HG02885 (cell line): Measurements from ENCODE around the gene CAVIN1.
"Not testable (repeated sequence)": the region's sequence is repeated elsewhere in the genome, so short reads cannot be mapped to it uniquely, and the experiment has no call there.

Source experiments
- ATAC-seq: cut with Tn5 transposase; IDR thresholded peaks from one replicate; pipeline ENCODE4 v1.9.1; 2021; ENCODE audit warnings: mild to moderate bottlenecking; ENCODE audit not compliant: unreplicated experiment, poor library complexity

CAVIN1 gene

GRCh38 chr17:42406615-42407288, 16.3 kb downstream of the CAVIN1 start:
- ATAC-seq = no peak

DNA sequence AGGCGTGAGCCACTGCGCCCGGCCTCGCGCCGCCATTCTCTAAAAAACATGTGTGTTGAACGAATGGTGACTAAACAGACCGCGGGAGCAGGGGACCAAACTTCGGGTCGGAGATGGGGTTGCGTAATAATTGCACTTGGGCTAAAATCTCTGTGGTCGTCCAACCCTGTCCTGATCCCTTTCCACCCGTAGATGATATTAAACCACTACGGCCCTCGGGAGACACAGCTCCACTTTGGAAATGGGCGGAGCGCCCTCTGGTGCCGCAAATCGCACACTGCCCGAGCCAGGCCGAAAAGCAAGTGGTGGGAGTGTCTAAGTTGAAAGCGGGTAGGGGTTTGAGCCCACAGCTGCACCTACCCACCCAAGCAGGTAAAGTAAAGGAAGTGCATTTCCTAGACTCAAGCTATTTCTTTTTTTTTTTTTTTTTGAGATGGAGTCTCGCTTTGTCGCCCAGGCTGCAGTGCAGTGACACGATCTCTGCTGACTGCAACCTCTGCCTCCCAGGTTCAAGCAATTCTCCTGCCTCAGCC, 17.0 kb downstream of the CAVIN1 start:
- no peak for ATAC-seq

DNA sequence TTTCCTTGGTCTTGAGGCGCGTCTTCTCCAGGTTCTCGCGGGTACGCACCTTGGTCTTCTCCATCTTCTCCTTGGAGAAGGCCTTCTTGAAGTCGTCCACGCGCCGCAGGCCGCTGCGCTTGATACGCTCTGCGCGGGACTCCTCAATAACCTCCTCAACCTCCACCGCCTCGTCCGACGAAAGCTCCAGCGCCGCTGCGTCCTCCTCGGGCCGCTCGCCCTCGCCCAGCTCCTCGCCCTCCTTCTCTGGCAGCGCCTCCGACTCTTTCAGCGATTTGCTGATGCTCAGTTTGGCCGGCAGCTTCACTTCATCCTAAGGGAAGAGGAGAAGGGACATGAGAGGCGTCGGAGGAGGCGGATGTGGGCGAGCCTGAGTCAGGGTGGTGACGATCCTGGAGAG, 18.0 kb downstream of the CAVIN1 start:
- ATAC-seq = no peak

DNA sequence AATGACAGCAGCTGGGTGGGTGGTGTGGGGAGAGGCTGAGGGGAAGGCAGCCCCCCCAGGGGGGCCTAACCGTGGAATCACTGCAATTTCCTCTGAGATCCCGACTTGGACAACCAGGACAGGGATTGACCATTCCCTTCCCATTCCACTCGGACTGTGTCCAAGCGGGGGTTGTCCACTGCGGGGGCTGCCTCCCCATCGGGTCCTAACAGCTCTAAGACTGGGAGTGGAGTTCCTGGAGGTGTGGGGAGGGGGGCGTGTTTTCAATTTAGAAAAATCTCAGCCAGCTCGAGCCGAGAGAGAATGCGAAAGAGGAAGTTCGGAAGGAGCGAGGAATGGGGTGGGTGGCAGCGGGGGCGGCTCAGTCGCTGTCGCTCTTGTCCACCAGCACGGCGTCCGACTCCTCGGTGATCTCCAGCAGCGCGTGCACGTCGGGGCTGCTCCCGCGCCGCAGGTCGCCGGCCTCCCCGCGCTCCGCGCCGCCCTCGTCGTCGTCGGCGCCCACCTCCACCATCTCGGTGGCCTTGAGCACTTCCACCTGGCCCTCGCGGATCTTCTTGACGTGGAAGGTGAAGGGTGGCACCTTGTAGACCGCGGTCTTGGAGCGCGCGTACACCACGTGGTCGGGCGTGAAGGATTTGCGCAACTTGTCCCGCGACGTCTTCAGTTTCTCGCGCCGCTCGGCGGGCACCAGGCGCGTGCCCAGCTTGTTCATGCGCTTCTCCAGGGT, 18.6 kb downstream of the CAVIN1 start:
- no peak for ATAC-seq

DNA sequence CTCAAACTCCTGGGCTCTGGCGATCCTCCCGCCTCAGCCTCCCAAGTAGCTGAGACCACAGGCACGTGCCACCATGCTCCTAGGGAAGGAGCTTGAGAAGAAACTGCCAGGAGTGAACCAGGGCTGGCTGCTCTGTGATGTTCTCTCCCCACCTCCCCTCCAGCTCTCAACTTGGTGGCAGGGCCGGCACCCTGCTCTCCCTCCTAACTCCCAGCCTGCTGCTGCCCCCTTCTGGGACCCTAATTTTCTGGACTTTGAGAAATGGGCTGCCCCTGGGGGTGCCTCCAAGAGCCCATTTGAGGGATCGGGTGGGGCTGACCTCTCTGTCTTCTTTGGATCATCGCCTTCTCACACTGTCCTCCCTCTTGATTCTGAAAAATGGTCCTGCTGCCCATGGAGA, 19.9 kb downstream of the CAVIN1 start:
- ATAC-seq = no peak

DNA sequence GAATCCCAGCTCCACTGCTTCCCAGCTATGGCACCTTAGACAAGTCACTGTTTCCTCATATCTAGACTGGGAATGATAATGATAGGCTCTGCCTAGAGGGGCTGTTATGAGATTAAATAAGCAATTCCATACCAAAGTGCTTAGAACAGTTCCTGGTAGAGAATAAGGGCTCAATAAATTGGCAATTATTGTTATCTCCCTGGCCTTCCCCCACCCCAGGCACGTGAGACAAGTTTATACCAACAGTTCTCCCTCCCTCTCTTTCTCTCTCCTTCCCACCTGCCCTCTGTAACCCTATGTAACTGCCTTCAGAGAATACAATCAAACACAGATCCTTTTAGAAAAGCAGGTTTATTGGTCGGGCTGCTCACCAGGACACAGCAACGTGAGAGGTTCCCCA, 20.9 kb downstream of the CAVIN1 start:
- ATAC-seq = no peak

GRCh38 chr17:42400844-42401375, 22.1 kb downstream of the CAVIN1 start:
- ATAC-seq = not testable (repeated sequence)

DNA sequence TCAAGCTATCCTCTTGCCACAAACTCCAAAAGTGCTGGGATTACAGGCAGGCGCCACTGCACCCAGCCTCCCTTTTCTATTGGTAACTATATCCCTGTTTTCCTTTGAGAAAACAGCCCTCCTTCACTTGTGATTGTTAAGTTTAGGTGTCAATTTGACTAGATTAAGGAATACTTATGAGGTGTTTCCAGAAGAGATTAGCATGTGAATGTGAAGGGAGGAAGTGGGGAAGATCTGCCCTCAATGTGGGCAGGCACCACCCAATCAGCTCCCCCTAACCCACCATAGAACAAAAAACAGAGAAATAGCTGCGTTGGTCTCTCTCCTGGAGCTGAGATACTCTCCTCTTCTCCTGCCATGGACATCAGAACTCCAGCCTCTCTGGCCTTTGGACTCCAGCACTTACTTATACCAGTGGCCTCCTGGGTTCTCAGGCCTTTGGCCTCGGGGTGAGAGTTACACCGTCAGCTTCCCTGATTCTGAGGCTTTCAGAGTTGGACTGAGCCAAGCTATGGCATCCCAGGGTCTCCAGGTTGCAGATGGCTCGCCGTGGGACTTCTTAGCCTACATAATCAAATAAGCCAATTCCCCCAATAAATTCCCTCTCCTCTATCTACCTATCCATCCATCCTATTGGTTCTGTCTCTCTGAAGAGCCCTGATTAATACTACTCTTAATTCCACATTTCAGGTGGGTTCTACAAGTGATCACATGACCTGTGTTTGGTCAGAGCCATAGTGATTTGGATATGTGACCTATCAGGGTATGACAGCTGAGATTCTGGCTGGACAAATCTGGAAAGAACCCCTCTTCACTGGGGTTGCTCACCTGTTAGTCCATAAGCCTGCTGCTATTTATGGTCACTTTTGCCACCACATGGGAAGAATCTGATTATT, 22.9 kb downstream of the CAVIN1 start:
- no peak for ATAC-seq

DNA sequence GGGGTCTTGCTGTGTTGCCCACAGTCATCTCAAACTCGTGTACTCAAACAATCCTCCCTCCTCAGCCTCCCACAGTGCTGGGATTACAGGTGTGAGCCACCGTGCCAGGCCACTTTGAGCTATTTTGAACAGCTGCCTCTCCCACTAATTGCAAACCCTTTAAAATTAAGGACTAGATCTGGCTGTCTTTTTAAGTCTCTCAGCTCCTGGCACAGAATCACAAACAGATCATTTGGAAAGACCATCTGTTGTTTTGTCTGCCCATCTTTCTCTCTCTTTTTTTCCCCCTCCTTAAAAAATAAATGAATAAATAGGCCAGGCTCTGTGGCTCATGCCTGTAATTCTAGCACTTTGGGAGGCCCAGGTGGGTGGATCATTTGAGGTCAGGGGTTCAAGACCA, 23.9 kb downstream of the CAVIN1 start:
- ATAC-seq = no peak

GRCh38 chr17:42395601-42396000, 27.5 kb downstream of the CAVIN1 start:
- ATAC-seq = not testable (repeated sequence)

GRCh38 chr17:42394838-42395237, 28.2 kb downstream of the CAVIN1 start:
- no peak for ATAC-seq

DNA sequence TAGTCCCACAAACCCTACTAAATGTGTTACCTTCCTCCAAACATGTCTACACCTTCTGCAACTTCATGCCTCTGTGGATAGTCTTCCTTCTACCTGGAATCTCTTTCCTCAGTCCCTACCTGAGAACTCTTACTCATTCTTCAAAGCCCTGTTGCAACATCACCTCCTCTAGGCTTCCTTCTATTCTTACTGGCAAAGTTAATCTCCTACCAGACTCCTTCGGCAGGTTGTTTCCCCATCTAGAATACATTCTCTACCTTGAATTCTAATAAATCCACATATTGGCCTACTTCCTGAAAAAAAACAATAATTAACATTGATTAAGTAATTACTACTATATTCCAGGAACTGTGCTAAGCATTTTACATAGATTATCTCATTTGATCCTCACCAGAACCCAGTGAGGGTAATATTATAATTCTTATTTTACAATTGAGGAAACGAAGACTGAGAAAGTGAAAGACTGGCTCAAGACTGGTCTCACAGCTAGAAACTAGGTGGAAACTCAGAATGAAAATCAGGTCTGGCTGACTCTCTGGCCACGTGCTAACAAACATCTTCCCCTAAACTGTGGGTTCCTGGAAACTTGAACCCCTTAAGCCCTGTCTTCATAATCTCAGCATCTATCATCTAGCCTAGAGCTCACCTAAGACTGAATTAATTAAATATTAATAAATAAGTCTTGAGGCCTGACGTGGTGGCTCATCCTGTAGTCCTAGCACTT, 30.2 kb downstream of the CAVIN1 start:
- ATAC-seq = no peak

- ATAC-seq = not testable (repeated sequence)
These were observed 31.6 kb downstream of the CAVIN1 start for GRCh38 chr17:42391439-42391838.

GRCh38 chr17:42389899-42390298, 33.2 kb downstream of the CAVIN1 start:
- ATAC-seq = no peak

- ATAC-seq = no peak
These were observed 34.0 kb downstream of the CAVIN1 start for GRCh38 chr17:42389135-42389417.

GRCh38 chr17:42388381-42389134, 34.5 kb downstream of the CAVIN1 start, which contains the start of gene STAT3:
TSS of gene STAT3 (minus strand) at chr17:42388442. CDS start at chr17:42348516, 39,926 bp downstream.
- peak; percentile 91 for ATAC-seq

DNA sequence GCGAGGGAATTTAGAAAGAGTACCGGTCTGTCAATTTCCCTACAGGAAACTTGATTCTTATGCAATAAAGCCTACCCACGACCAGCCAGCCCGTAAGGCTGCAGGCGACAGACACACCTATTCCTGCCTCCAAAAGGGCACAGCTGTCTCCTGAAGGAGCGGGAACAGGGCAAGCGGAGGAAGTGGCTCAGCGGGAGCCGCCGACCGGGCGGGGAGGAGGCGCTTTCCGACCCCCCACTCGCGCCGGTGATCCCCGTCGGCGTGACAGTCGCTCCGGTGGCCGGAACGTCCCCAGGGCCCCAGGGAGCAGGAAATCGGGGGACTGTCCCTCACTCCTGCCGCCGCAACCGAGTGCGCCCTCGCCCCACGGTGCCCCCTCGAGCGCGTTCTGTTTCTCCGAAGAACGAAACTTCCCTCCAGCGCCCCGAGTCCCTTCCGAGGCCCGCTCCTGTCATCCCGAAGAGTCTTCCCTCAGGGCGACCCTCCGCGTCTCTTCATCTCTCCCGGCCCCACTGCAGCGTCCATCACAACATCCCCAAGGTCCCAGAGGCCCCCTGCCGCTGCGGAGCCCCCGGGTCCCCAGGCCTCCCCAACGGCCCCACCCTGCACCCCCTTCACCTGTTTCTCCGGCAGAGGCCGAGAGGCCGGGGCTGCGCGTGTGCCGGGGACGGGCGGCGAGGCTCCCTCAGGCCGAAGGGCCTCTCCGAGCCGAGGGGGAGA, 35.2 kb downstream of the CAVIN1 start:
- no peak for ATAC-seq

- ATAC-seq = no peak
These were observed 36.0 kb downstream of the CAVIN1 start for GRCh38 chr17:42386777-42387657.
